PC-9 (cell line): Measurements from ENCODE around the gene PTDSS2. TPM values are rescaled to one million over a fixed set of nuclear protein-coding genes. Genes with fewer than 3 reads are reported as not detected.

Experiments
- BruUV-seq: library from RNA; stranded (reverse); fragments of 400-500 nt; replicated peaks from 2 replicates; lab custom pipeline; 2021; lab: Mats Ljungman, UMichigan
- CTCF ChIA-PET: fragments of 300-600 bp; sonication (Branson Sonifier 250); formaldehyde crosslinking; loops from one replicate; lab custom pipeline; 2022; ENCODE audit warnings: antibody characterized with exemption; lab: Charles Lee
- POLR2A ChIA-PET: fragments of 300-600 bp; sonication (Branson Sonifier 250); formaldehyde crosslinking; loops from one replicate; lab custom pipeline; 2022; ENCODE audit warnings: antibody characterized with exemption; ENCODE audit not compliant: unreplicated experiment; lab: Charles Lee
- DNase-seq, 2 experiments: peaks; one replicate each; pipeline versions ENCODE4 v3.0.0 to v3.0.0-alpha.2; 2015 to 2022; ENCODE audit warnings: mixed read lengths in 1 of 2
- H2AFZ ChIP-seq: fragments of 200-600 bp; sonication (generic); 2 replicates; pipeline ENCODE4 v1.8.1; 2017; ENCODE audit warnings: antibody characterized with exemption
- H3F3A ChIP-seq: fragments of 200-600 bp; sonication (generic); 2 replicates; pipeline ENCODE4 v1.8.1; 2017; ENCODE audit warnings: antibody characterized with exemption, mild to moderate bottlenecking, low read depth; ENCODE audit not compliant: insufficient read depth
- H3K27ac ChIP-seq: fragments of 200-600 bp; sonication (generic); 2 replicates; pipeline ENCODE4 v1.6.1; 2016; ENCODE audit warnings: mixed run types
- H3K27me3 ChIP-seq: fragments of 200-600 bp; sonication (generic); 2 replicates; pipeline ENCODE4 v1.6.1; 2016; ENCODE audit warnings: low read depth, mixed run types; ENCODE audit not compliant: insufficient read depth
- H3K36me3 ChIP-seq: fragments of 200-600 bp; sonication (generic); 2 replicates; pipeline ENCODE4 v1.6.1; 2016; ENCODE audit warnings: low read depth, mixed run types
- H3K4me1 ChIP-seq: fragments of 200-600 bp; sonication (generic); replicated peaks from 2 replicates; pipeline ENCODE4 v1.6.1; 2016; ENCODE audit warnings: mixed run types; ENCODE audit not compliant: insufficient read depth
- H3K4me2 ChIP-seq: fragments of 200-600 bp; sonication (generic); 2 replicates; pipeline ENCODE4 v1.6.1; 2017; ENCODE audit warnings: mixed run types
- H3K4me3 ChIP-seq: fragments of 200-600 bp; sonication (generic); 2 replicates; pipeline ENCODE4 v1.6.1; 2016; ENCODE audit warnings: mixed run types
- H3K79me2 ChIP-seq: fragments of 200-600 bp; sonication (generic); 2 replicates; pipeline ENCODE4 v1.6.1; 2017; ENCODE audit warnings: low read depth, mixed run types
- H3K9me2 ChIP-seq: fragments of 200-600 bp; sonication (generic); 2 replicates; pipeline ENCODE4 v1.8.1; 2017; ENCODE audit warnings: mild to moderate bottlenecking; ENCODE audit not compliant: insufficient read depth
- H3K9me3 ChIP-seq: fragments of 200-600 bp; sonication (generic); 2 replicates; pipeline ENCODE4 v1.8.1; 2016; ENCODE audit warnings: low read depth; ENCODE audit not compliant: insufficient read depth
- H4K20me1 ChIP-seq: fragments of 200-600 bp; sonication (generic); 2 replicates; pipeline ENCODE4 v1.8.1; 2017; ENCODE audit not compliant: insufficient read depth
- EZH2 ChIP-seq: fragments of 200-600 bp; sonication (generic); IDR thresholded peaks from 2 replicates; pipeline ENCODE4 v1.8.0; 2017; ENCODE audit warnings: antibody characterized with exemption, low read depth
- intact Hi-C: fragments of 100-400 bp; cut with micrococcal nuclease; formaldehyde crosslinking; loops from one replicate; pipeline ENCODE4 v1.10.0; 2022; ENCODE audit not compliant: unreplicated experiment
- total RNA-seq: library from RNA; stranded (reverse); gene quantifications from 2 replicates; pipeline ENCODE4 v1.2.3, GENCODE V29; 2021
- TF ChIP-seq, protein P1 (sequence below): fragments of 200-600 bp; sonication (generic); conservative IDR thresholded peaks from 2 replicates; pipeline ENCODE4 v1.6.1; 2017; ENCODE audit warnings: mixed run types, antibody characterized with exemption, mild to moderate bottlenecking, moderate library complexity

PTDSS2 gene
- total RNA-seq, 1 experiment from 2014 or later: 32.5 TPM

DNA sequence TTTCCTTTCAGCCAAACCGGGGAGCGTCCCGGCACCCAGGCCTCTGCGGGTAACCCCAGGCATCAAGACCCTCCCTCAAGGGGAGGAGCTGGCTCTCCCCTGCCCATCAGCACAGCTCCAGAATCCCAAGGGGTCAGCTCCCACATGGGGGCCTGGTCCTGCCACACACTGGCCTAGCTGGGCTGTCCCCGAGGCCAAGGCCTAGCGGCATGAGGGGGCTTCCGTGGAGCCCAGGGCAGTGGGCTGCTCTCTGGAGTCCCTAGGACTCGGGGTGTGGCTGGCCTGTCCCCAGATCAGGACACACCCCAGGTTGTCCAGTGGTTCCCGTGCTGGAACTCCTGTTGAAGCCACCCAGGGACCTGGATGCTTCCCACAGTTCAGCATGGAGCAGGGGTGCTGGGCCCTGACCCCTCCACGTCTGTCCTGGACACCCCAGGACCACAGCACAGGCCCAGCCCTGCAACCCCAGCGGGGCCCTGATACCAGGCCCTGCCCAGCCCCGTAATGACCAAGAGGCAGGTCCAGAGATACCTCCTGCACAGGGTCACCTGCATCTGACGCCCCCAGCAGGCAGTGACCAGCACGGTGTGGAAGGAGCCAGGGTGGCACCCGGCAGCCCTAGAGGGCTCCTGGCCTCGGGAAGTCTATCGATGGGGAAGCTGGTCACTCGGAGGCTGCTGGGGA lies 79.8 kb downstream of the PTDSS2 start:
- H3F3A ChIP-seq: no peaks in the 10 kb centered on the region
- no peak for DNase-seq
- intact Hi-C loops: no loop called here
- BruUV-seq: no TSS peak
- no peak overlapping the region for H3K4me2 ChIP-seq
- H3K79me2 ChIP-seq: 0 out of 2 replicates have a peak, but pooled peaks cover 3% of the 10 kb centered on the region
- H4K20me1 ChIP-seq: no peaks in the 10 kb centered on the region
- H3K27ac ChIP-seq: no peak overlapping the region
- H2AFZ ChIP-seq: no peak overlapping the region
- H3K4me1 ChIP-seq: no peaks in the 10 kb centered on the region
- H3K36me3 ChIP-seq: no peaks in the 10 kb centered on the region
- TF ChIP-seq EZH2: no peak
- TF ChIP-seq, protein P1, sequence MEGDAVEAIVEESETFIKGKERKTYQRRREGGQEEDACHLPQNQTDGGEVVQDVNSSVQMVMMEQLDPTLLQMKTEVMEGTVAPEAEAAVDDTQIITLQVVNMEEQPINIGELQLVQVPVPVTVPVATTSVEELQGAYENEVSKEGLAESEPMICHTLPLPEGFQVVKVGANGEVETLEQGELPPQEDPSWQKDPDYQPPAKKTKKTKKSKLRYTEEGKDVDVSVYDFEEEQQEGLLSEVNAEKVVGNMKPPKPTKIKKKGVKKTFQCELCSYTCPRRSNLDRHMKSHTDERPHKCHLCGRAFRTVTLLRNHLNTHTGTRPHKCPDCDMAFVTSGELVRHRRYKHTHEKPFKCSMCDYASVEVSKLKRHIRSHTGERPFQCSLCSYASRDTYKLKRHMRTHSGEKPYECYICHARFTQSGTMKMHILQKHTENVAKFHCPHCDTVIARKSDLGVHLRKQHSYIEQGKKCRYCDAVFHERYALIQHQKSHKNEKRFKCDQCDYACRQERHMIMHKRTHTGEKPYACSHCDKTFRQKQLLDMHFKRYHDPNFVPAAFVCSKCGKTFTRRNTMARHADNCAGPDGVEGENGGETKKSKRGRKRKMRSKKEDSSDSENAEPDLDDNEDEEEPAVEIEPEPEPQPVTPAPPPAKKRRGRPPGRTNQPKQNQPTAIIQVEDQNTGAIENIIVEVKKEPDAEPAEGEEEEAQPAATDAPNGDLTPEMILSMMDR: no peak
- POLR2A ChIA-PET: no interaction called here
- H3K9me3 ChIP-seq: no peaks in the 10 kb centered on the region
- H3K4me3 ChIP-seq: no peak overlapping the region
- no peaks in the 10 kb centered on the region for H3K9me2 ChIP-seq
- H3K27me3 ChIP-seq: no peaks in the 10 kb centered on the region
- CTCF ChIA-PET: no interaction called here

DNA sequence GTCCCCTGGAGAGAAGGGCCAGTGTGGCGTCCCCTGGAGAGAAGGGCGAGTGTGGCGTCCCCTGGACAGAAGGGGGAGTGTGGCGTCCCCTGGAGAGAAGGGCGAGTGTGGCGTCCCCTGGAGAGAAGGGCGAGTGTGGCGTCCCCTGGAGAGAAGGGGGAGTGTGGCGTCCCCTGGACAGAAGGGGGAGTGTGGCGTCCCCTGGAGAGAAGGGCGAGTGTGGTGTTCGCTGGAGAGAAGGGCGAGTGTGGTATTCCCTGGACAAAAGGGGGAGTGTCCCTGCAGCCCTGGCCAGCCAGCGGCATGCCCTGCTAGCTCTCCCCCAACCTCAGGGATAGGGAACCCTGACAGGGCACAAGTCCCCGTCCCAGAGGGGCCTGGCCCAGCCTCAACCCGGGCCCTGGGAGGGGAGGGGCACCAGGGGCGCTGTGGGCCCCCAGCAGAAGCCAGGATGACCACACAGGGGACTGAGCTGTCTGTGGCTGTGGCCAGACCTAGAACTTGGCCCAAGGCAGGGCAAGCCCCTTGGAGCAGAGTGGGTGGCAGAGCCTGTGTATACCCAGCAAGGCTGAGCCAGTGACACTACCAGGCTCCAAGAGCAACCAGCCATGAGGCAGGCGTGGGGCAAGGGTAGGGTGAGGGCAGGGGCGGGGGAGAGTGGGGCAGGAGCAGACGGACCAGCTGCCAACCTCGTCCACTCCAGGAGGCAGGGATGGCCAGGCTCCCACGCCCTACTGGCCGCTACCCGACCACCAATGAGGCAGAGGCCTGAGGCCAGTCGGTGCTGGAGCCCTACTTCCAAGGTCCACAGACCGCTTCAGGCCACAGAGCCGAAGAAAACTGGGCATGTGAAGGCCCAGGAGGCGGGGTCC lies 81.1 kb downstream of the PTDSS2 start:
- 0 out of 2 replicates have a peak, but pooled peaks cover 3% of the 10 kb centered on the region for H3K79me2 ChIP-seq
- no peak for DNase-seq
- no peak overlapping the region for H3K4me3 ChIP-seq
- H2AFZ ChIP-seq: no peak overlapping the region
- BruUV-seq: no TSS peak
- CTCF ChIA-PET: no interaction called here
- POLR2A ChIA-PET: interaction anchor here (0.6 kb wide), 1 partner anchor 288 kb away, joined by 3 read pairs; no protein-coding TSS in a partner anchor
- H4K20me1 ChIP-seq: no peaks in the 10 kb centered on the region
- no peak overlapping the region for H3K27ac ChIP-seq
- no peak overlapping the region for H3K4me2 ChIP-seq
- H3K27me3 ChIP-seq: no peaks in the 10 kb centered on the region
- H3K4me1 ChIP-seq: no peaks in the 10 kb centered on the region
- H3F3A ChIP-seq: peaks cover 2% of the 10 kb centered on the region
- intact Hi-C loops: no loop called here
- TF ChIP-seq, protein P1: no peak
- TF ChIP-seq EZH2: no peak
- H3K9me2 ChIP-seq: no peaks in the 10 kb centered on the region
- H3K36me3 ChIP-seq: no peaks in the 10 kb centered on the region
- H3K9me3 ChIP-seq: no peaks in the 10 kb centered on the region

DNA sequence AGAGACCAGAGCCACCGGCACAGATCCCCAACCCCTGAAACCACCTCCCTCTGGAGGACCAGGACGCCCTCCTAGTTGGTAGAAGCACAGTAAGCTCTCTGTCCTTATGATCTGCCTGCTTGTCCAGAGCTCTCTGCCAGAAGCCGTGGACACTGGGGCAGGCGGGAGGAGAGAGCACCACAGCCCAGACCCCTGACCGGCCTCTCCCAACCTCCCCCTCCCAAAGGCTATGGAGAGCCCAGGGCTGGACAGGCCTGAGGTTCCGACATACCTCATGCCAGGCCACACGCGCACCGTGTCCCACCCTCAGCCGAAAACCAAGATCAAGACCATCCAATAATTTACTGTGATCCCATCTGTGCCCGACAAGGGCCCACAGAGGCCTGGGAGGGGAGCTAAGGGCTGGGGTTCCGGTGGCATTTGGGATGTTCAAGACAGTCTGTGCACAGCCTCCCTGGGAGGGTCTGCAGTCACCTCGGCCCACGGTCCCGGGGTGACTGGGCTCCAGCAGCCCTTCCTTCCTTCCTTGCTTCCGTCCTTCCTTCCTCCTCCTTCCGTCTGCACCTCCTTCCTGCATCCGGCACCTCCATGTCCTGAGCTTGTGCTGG lies 81.9 kb downstream of the PTDSS2 start:
- intact Hi-C loops: no loop called here
- TF ChIP-seq, protein P1: no peak
- TF ChIP-seq EZH2: no peak
- no peaks in the 10 kb centered on the region for H3K4me1 ChIP-seq
- no peaks in the 10 kb centered on the region for H4K20me1 ChIP-seq
- POLR2A ChIA-PET: interaction anchor here (0.6 kb wide), 1 partner anchor 288 kb away, joined by 3 read pairs; no protein-coding TSS in a partner anchor
- H3K9me2 ChIP-seq: no peaks in the 10 kb centered on the region
- H2AFZ ChIP-seq: no peak overlapping the region
- no peaks in the 10 kb centered on the region for H3K36me3 ChIP-seq
- no peak overlapping the region for H3K27ac ChIP-seq
- no peak overlapping the region for H3K4me2 ChIP-seq
- H3F3A ChIP-seq: peaks cover 8% of the 10 kb centered on the region
- no peaks in the 10 kb centered on the region for H3K9me3 ChIP-seq
- no TSS peak for BruUV-seq
- no peaks in the 10 kb centered on the region for H3K27me3 ChIP-seq
- 0 out of 2 replicates have a peak, but pooled peaks cover 3% of the 10 kb centered on the region for H3K79me2 ChIP-seq
- DNase-seq: no peak
- H3K4me3 ChIP-seq: no peak overlapping the region
- CTCF ChIA-PET: no interaction called here
